Measurements from ENCODE around the gene IGFBP6.

Gene IGFBP6

GRCh38 chr12:53059434-53060063 is 37.9 kb upstream of the IGFBP6 start:
- no peak for DNase-seq

- DNase-seq, result no peak
These were observed 37.3 kb upstream of the IGFBP6 start for GRCh38 chr12:53060064-53060720.

GRCh38 chr12:53060721-53061276 is 36.7 kb upstream of the IGFBP6 start:
- no peak for DNase-seq

GRCh38 chr12:53061404-53062010 is 36.0 kb upstream of the IGFBP6 start:
- DNase-seq, result no peak

GRCh38 chr12:53062011-53062961 is 35.2 kb upstream of the IGFBP6 start:
- DNase-seq, result no peak

GRCh38 chr12:53062977-53063707 is 34.3 kb upstream of the IGFBP6 start:
- no peak for DNase-seq

GRCh38 chr12:53063708-53064612 is 33.5 kb upstream of the IGFBP6 start:
- DNase-seq, result no peak

GRCh38 chr12:53064613-53065436 is 32.6 kb upstream of the IGFBP6 start:
- DNase-seq, result no peak

- no peak for DNase-seq
These were observed 32.0 kb upstream of the IGFBP6 start for GRCh38 chr12:53065470-53065869.

- peak; percentile 83 for DNase-seq
These were observed 31.2 kb upstream of the IGFBP6 start for GRCh38 chr12:53065975-53066931.

GRCh38 chr12:53067074-53067992 is 30.1 kb upstream of the IGFBP6 start:
- DNase-seq, result no peak

- DNase-seq, result no peak
These were observed 29.3 kb upstream of the IGFBP6 start for GRCh38 chr12:53067993-53068770.

GRCh38 chr12:53068811-53069585 is 28.5 kb upstream of the IGFBP6 start:
- DNase-seq, result no peak

- no peak for DNase-seq
These were observed 27.7 kb upstream of the IGFBP6 start for GRCh38 chr12:53069621-53070410.

- peak; percentile 58 for DNase-seq
These were observed 26.5 kb upstream of the IGFBP6 start for GRCh38 chr12:53070877-53071492.
